ENCODE data around the gene FHDC1.

GRCh38 chr4:153005899-153006381 is 69.8 kb downstream of the FHDC1 start:
- no peak for TF ChIP-seq CTCF (IDR thresholded peaks at IDR 0.05; ENCODE audit: low read length)
- TF ChIP-seq EZH2 (IDR thresholded peaks at IDR 0.05; ENCODE audit: borderline replicate concordance, low read length): no peak

All from OCI-LY1 (cell line).